GM19463 (cell line): ENCODE measurements around the gene C2CD2.

Source experiments
- ATAC-seq: cut with Tn5 transposase; IDR thresholded peaks from one replicate; pipeline ENCODE4 v1.9.1; 2021; ENCODE audit warnings: mild to moderate bottlenecking, moderate library complexity; ENCODE audit not compliant: unreplicated experiment

The C2CD2 gene

DNA sequence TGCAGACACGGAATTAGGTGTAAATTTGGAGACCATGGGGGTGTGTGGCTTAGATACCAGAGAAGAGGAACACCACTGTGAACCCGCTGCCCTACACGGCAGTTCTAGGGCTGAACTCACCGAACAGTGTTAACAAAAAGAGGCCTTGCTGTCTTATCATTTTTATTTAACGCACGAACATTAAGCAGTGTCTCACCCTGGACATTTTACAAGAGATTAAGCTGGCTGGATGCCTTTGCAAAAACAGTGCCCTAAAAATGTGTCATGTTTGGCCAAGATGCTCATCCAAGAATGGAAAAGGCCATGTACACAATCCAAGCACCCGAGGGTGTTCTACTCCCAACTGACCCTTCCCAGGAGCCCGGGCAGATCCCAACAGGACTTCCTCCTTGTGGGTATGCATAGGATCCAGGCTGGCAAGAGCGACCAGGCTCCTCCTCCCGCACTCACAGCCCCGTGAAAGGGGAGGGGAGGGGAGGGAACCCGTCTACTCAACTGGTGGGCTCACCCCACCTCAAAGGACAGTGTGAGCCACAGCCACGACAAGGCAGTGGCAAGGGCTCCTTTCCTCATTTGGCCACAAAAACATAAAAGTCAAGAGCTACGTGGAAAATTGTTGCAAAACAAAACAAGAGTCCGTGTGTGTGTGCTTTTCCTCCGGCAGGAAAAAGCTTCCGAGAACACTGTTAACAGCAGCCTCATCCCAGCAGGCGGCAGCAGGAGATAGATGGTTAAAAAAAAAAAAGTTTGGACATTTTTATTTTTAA lies 20.3 kb downstream of the C2CD2 start:
- ATAC-seq = no peak

DNA sequence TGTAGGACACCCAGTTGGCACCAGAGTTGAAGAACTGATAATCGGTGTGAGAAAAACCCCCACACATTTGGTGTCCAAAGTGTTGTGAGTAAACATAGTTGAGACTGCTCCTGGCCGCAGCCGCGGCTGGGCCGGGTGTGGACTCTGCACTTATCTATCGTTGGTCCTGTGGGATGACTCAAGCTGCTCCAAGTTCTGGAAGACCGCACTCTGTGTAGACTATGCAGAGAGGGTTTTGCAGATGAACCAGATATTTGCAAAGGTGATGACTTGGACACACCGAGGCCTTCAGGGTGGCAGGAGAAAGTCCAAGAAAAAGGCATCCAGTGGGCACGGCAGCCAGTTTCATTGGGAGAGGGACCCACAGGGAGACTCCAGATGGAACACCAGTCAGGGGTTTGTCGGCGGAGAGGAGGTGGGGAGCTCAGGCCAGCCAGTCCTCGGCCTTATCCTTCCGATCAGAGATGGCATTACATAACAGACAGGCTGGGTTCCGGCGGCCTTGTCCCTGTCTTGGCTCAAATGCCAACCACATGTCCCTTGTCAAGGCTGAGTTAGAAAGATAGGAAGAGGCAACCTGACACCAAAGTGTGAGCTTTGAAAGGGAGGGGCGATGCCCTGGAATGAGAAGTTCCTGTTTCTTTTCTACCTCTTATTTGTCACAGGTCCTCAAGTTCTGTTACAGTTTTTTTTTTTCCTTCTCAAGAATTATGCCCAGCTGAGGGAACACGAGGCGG lies 21.1 kb downstream of the C2CD2 start:
- ATAC-seq = no peak

DNA sequence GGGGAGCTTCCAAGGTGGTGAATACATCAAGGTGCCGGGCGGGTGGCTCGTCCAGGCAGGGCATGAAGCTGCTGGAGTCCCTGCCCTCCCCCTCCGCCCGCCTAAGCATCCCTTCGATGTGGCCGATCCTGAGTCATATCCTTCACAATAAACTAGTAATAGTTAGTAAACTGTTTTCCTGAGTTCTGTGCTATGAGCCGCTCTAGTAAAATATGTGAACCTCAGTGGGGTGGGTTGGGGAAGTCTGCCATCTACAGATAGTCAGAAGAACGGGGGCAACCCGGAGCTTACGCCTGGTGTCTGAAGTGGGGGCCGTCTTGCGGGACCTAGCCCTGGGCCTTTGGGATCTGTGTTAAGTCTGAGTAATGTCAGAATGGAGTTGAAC lies 21.6 kb downstream of the C2CD2 start:
- ATAC-seq = no peak

GRCh38 chr21:41931041-41931451 lies 22.8 kb downstream of the C2CD2 start:
- ATAC-seq = no peak

DNA sequence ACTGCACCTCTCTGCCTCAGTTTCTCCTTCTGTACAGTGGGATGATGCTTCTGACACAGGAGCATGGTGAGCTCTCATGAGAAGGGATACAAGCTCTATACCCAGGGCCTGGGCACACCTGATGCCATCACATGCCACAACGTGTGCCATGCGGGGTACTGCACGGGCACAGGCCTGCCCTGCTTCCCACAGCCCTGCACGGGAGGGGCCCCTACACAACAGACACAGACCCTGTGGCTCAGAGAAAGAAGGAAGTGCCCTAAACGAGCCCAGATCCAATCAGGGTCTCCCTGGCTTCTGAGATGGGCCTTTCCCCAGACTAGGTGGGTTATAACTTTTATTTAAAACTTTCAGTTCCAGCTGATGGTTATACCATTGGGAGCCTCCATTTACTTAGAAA lies 24.6 kb downstream of the C2CD2 start:
- ATAC-seq = no peak

GRCh38 chr21:41928621-41929220 lies 25.1 kb downstream of the C2CD2 start:
- ATAC-seq = peak; percentile 60

GRCh38 chr21:41927727-41928409 lies 25.9 kb downstream of the C2CD2 start:
- ATAC-seq = no peak

DNA sequence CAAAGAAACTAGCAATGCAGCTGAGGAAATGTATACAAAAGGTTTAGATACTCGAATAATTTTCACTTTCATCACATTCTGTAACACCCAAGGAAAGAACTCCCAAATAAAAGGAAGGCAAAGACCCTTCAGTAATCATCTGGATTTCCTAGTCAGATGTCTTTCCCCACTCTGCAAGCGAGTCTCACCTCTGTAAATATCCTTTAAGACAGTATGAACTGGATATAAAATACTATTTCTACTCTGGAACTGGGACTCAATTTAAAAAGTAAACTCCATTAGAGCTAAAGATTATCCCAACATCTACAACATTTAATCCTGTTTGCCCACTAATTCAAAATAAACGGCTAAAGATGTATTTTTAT lies 27.0 kb downstream of the C2CD2 start:
- ATAC-seq = no peak

DNA sequence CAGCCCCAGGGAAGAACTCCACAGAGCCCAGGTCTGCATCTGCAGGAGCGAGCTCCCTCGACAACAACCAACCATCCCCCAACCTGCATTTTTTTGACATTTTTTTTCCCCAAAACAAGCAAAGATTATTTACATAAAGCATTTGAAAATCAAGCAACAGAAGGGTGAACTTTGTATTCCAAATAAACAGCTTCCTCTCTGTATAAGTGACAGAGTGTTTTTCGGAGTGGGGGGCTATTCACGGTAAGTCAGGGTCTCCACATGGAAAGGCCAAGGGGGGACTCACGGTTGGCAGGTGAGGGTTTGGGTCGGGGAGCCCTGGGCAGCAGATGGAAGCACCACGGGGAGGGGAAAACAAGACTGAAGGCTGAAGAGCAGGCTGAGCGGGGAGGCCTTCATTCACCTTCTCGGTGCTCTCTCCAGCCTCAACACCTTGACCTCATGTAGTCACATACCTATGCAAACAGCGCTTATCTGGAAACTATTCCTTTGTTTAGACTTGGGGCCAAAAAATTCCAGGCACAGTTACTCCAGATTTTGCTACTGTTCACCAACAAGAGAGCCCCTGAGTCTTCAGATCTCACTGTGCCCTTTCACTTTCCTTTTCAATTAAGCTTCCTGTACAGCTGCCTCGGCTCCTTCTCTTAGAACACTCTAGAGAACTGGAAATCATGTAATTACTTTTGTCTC lies 27.6 kb downstream of the C2CD2 start:
- peak; percentile 44 for ATAC-seq

- ATAC-seq = no peak
These were observed 28.1 kb downstream of the C2CD2 start for GRCh38 chr21:41925767-41926116.

DNA sequence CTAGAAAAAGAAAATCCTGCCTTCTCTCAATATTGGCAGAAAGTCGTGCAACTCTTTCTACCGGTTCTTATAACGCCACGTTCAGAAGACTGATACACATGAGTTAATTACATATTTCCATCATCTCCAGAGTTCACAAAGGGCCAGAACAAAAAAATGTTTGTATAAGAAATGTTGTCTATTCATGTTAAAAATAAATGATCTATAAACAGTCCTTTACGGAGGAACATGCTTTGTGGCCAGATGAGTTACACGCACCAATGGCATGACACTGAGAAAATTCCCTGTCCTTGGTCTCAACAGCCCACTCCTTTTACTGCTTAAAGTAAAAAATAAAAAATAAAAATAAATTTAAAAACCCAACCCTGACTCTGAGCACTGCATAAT lies 29.5 kb downstream of the C2CD2 start:
- no peak for ATAC-seq

- no peak for ATAC-seq
These were observed 30.0 kb downstream of the C2CD2 start for GRCh38 chr21:41923631-41924367.

DNA sequence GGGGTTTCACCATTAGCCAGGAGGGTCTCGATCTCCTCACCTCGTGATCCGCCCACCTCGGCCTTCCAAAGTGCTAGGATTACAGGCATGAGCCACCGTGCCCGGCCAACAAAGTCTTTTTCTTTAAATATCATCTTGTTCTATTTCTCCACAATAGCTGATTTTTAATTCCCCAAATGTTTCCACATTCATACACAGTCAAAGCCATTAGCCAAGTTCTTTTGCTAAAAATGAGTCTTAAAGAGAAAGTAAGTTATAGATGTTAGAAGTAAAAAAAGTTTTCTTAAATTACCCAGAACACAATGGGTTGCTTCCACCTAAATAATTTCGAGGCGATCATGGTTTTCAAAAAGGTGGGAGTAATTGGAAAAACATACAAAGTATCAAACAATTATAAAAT lies 30.6 kb downstream of the C2CD2 start:
- no peak for ATAC-seq

GRCh38 chr21:41921021-41921420 lies 32.8 kb downstream of the C2CD2 start:
- no peak for ATAC-seq

GRCh38 chr21:41920476-41920875 lies 33.3 kb downstream of the C2CD2 start:
- ATAC-seq = no peak

GRCh38 chr21:41919666-41920398 lies 34.0 kb downstream of the C2CD2 start:
- no peak for ATAC-seq

DNA sequence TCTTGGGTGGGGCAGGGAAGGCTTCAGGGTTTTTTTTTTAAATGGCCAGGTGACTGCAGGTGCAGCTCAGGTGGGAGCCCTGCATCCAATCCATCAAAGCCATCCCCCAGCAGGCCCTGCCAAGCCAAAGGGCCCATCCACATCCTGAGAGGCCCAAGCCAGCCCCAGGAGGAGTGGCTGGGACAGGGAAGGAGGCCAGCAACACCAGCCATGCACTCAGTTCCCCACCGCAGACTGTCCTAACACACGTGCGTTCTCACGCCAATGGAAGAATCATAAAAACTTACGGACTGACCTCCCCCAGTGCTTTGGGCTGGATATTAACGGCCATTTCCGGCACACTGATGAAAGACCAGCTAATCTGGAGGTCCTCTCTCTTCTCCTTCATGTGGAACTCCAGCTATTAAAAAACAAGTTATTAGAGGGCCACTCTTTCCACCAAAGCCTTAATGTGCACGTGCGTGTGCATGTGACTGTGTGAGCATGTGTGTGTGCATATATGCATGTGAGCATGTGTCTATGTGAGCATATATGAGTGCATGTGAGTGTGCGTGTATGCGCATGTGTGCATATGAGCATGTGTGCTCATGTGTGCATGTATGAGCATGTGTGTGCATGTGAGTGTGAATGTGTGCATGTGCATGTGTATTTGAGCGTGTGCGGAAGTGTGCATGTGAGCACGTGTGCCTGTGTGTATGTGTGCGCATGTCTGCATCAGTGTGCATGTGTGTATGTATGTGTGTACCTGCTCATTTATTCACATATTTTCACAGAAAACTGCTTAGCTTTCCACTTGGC lies 35.1 kb downstream of the C2CD2 start:
- ATAC-seq = no peak

DNA sequence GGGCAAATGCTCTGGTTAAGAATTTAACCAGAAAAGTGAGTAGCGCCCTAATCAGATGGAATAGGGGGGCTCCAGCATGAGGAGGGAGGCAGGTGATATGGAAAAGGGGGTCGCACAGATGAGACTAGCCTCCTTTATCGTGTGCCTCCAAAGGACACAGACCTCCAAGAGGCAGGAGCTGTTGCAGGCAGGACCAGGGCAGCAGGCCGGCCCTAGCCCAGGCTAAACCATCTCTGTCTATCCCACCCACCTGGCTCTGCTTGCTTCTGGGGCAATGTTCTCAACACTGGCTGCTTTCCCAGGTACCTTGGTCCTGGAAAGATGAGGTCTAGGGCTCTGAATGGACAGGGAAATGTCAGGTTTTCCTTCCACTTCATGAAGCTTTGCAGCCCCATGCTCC lies 36.3 kb downstream of the C2CD2 start:
- no peak for ATAC-seq

GRCh38 chr21:41916888-41917433 lies 36.9 kb downstream of the C2CD2 start:
- no peak for ATAC-seq
